Mammary epithelial cell (primary cell): ENCODE measurements around the gene ERGIC1.

Experiments
- EZH2 ChIP-seq: IDR thresholded peaks from 2 replicates; pipeline ENCODE4 v1.6.1; 2012; ENCODE audit warnings: low read length, inconsistent platforms, borderline replicate concordance
- TF ChIP-seq, protein P1 (sequence below), 2 donors: IDR thresholded peaks in 1 of 2; conservative IDR thresholded peaks in 1 of 2; 2 replicates each; pipeline ENCODE4 v1.5.1; 2011 to 2012; ENCODE audit warnings: inconsistent platforms in 2 of 2, low read length in 2 of 2, mild to moderate bottlenecking in 2 of 2, control low read depth in 1 of 2, low read depth in 1 of 2; ENCODE audit not compliant: insufficient read depth in 1 of 2; ENCODE audit errors: extremely low read depth in 1 of 2

DNA sequence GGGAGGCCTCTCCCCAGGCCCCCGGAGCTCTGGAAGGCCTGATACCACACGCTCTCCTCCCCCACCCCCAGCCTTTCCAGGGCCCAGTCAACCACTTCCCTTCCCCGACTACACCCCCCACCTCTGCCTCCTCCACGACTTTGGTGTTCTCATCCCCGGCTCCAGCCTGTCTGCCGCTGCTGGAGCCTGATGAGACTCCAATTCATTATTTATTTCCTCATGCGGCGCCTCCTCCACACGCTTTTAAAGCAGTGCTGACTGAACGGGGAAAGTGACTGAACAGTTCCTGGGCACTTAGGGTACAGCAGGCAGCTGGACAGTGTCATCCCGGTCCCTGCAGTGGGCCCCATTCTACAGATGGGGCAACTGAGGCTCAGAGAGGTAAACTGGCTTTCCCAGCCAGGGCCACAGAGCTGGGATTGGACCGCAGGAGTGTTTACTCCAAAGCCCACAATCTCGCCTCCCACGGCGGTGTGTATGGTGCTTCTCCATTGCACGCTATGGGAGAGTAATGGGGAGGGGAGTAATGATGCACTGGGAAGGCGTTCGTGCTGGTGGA lies 109.3 kb downstream of the ERGIC1 start:
- TF ChIP-seq, protein P1, sequence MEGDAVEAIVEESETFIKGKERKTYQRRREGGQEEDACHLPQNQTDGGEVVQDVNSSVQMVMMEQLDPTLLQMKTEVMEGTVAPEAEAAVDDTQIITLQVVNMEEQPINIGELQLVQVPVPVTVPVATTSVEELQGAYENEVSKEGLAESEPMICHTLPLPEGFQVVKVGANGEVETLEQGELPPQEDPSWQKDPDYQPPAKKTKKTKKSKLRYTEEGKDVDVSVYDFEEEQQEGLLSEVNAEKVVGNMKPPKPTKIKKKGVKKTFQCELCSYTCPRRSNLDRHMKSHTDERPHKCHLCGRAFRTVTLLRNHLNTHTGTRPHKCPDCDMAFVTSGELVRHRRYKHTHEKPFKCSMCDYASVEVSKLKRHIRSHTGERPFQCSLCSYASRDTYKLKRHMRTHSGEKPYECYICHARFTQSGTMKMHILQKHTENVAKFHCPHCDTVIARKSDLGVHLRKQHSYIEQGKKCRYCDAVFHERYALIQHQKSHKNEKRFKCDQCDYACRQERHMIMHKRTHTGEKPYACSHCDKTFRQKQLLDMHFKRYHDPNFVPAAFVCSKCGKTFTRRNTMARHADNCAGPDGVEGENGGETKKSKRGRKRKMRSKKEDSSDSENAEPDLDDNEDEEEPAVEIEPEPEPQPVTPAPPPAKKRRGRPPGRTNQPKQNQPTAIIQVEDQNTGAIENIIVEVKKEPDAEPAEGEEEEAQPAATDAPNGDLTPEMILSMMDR (conservative IDR thresholded peaks at IDR 0.05 in 1 of 2, IDR thresholded peaks at IDR 0.05 in 1 of 2; ENCODE audit: extremely low read depth in 1 of 2, insufficient read depth in 1 of 2, low read depth in 1 of 2, low read length in 2 of 2), result no peak
- no peak for TF ChIP-seq EZH2
